K562 (cell line): Measurements from ENCODE around the gene CRIM1. TPM values are rescaled to one million over a fixed set of nuclear protein-coding genes. Genes with fewer than 3 reads are reported as not detected.

Experiments used
- ATAC-seq: fragments of 200-7000 bp; cut with Tn5 transposase; 3 replicates; pipeline ENCODE4 v1.9.1; 2020; ENCODE audit warnings: moderate library complexity
- BruUV-seq: library from RNA; stranded (reverse); fragments of 400-500 nt; replicated peaks from 2 replicates; lab custom pipeline; 2021; lab: Mats Ljungman, UMichigan
- CTCF ChIA-PET: fragments of 300-600 bp; formaldehyde crosslinking; extraction: SDS; loops from one replicate; lab custom pipeline; 2021; ENCODE audit warnings: low intra/inter-chr PET ratio; lab: Yijun Ruan, JAX
- POLR2A ChIA-PET: fragments of 300-600, 350-650 bp; sonication (Branson Sonifier 250); formaldehyde crosslinking; extraction: SDS; loops from one replicate; lab custom pipeline; 2021; ENCODE audit warnings: antibody characterized with exemption, inconsistent platforms; lab: Yijun Ruan, JAX
- DNase-seq, 4 experiments: peaks; one replicate each; pipeline versions ENCODE4 v3.0.0 to v3.0.0-alpha.2; 2011 to 2018; ENCODE audit warnings: low spot score in 3 of 4, mixed read lengths in 3 of 4; ENCODE audit errors: extremely low read depth in 1 of 4
- FAIRE-seq: peaks from 2 replicates; lab custom pipeline; 2011; peaks lifted over from hg19 to GRCh38; lab: Jason Lieb, UNC
- H2AFZ ChIP-seq: 2 replicates; pipeline ENCODE4 v1.6.0; 2011; ENCODE audit warnings: low read depth, low read length, control low read depth, inconsistent platforms
- H3K27ac ChIP-seq: fragments of 200-600 bp; 3 replicates; pipeline ENCODE4 v1.8.0; 2011; ENCODE audit warnings: low read depth, mild to moderate bottlenecking, control low read depth, inconsistent platforms, low read length, moderate library complexity, mixed read lengths; ENCODE audit errors: extremely low read depth
- H3K27me3 ChIP-seq, 2 experiments: fragments of 300-600 bp in 1 of 2; 2 replicates in 1 of 2; 3 replicates in 1 of 2; pipeline versions ENCODE4 v1.6.0 to v1.8.0; 2011; ENCODE audit warnings: inconsistent platforms in 2 of 2, low read length in 2 of 2, mild to moderate bottlenecking in 1 of 2, mixed read lengths in 1 of 2, moderate library complexity in 1 of 2; ENCODE audit not compliant: control insufficient read depth in 2 of 2, insufficient read depth in 2 of 2
- H3K36me3 ChIP-seq: fragments of 300-600 bp; 3 replicates; pipeline ENCODE4 v1.8.0; 2011; ENCODE audit warnings: mild to moderate bottlenecking, low read length, inconsistent platforms; ENCODE audit not compliant: control insufficient read depth, insufficient read depth
- H3K4me1 ChIP-seq, 2 experiments: fragments of 200-600 bp in 1 of 2; replicated peaks in 1 of 2; 2 replicates in 1 of 2; 3 replicates in 1 of 2; pipeline versions ENCODE4 v1.5.1 to v1.8.0; 2011; ENCODE audit warnings: inconsistent platforms in 2 of 2, low read length in 2 of 2, mild to moderate bottlenecking in 1 of 2, mixed read lengths in 1 of 2, moderate library complexity in 1 of 2; ENCODE audit not compliant: control insufficient read depth in 2 of 2, insufficient read depth in 2 of 2
- H3K4me2 ChIP-seq: 2 replicates; pipeline ENCODE4 v1.6.1; 2011; ENCODE audit warnings: low read length, control low read depth, inconsistent platforms, mixed read lengths; ENCODE audit not compliant: insufficient read depth
- H3K4me3 ChIP-seq: fragments of 200-600 bp; sonication (generic), shearing (Covaris generic); 2 replicates; pipeline ENCODE4 v1.5.1; 2016; ENCODE audit warnings: control low read depth, inconsistent platforms
- H3K79me2 ChIP-seq: fragments of 200-600 bp; 3 replicates; pipeline ENCODE4 v1.8.0; 2011; ENCODE audit warnings: low read length, inconsistent platforms; ENCODE audit not compliant: control insufficient read depth, insufficient read depth
- H3K9ac ChIP-seq, 2 experiments: 2 replicates each; pipeline versions ENCODE4 v1.6.0 to v1.6.1; 2011; ENCODE audit warnings: low read depth in 2 of 2, low read length in 2 of 2, control low read depth in 1 of 2, inconsistent platforms in 1 of 2, mild to moderate bottlenecking in 1 of 2, mixed read lengths in 1 of 2; ENCODE audit not compliant: insufficient read depth in 1 of 2
- H3K9me1 ChIP-seq: one replicate; pipeline ENCODE4 v1.6.0; 2011; ENCODE audit warnings: inconsistent platforms, mild to moderate bottlenecking, low read length, moderate library complexity; ENCODE audit not compliant: control insufficient read depth, insufficient read depth
- H3K9me3 ChIP-seq: replicated peaks from 2 replicates; pipeline ENCODE4 v1.5.1; 2011; ENCODE audit warnings: low read depth, low read length, inconsistent platforms; ENCODE audit not compliant: control insufficient read depth, insufficient read depth
- H4K20me1 ChIP-seq: replicated peaks from 2 replicates; pipeline ENCODE4 v1.6.1; 2011; ENCODE audit warnings: low read length, inconsistent platforms, mixed read lengths; ENCODE audit not compliant: control insufficient read depth, insufficient read depth
- ADNP ChIP-seq: fragments of 200-800 bp; sonication (Bioruptor generic); IDR thresholded peaks from 2 replicates; pipeline ENCODE4 v1.6.1; 2016; ENCODE audit warnings: missing genetic modification characterization, missing compliant biosample characterization
- ARID3B ChIP-seq: fragments of 250-450 bp; sonication (Bioruptor Pico); IDR thresholded peaks from 2 replicates; pipeline ENCODE4 v1.4.0; 2020; ENCODE audit warnings: borderline replicate concordance
- CHCHD3 ChIP-seq: fragments of 250-450 bp; sonication (Bioruptor Pico); IDR thresholded peaks from 2 replicates; pipeline ENCODE4 v2.1.2; 2022; ENCODE audit warnings: mild to moderate bottlenecking
- FOSL1 ChIP-seq: fragments of 200-800 bp; sonication (Bioruptor generic); conservative IDR thresholded peaks from 2 replicates; pipeline ENCODE4 v1.6.1; 2016; ENCODE audit warnings: missing genetic modification characterization, missing compliant biosample characterization
- FOXA3 ChIP-seq, 2 experiments: fragments of 450-650 bp in 1 of 2; sonication (generic) in 1 of 2; formaldehyde crosslinking; IDR thresholded peaks in 1 of 2; conservative IDR thresholded peaks in 1 of 2; 2 replicates each; pipeline versions ENCODE4 v1.4.0 to v1.8.0; 2020 to 2022; ENCODE audit warnings: mild to moderate bottlenecking in 2 of 2, missing genetic modification reagents in 1 of 2
- FUS ChIP-seq: fragments of 200-400 bp; formaldehyde crosslinking; optimal IDR thresholded peaks from 2 replicates; pipeline ENCODE3; 2017; ENCODE audit warnings: low read depth, low read length
- MBD2 ChIP-seq: sonication (generic); IDR thresholded peaks from 2 replicates; pipeline ENCODE4 v1.6.1; 2016; ENCODE audit warnings: low read depth, borderline replicate concordance
- MTA2 ChIP-seq: fragments of 450-650 bp; IDR thresholded peaks from 2 replicates; pipeline ENCODE4 v1.6.1; 2016; ENCODE audit warnings: low read depth
- NR4A1 ChIP-seq, 2 experiments: fragments of 250-450 bp in 1 of 2; fragments of 450-650 bp in 1 of 2; sonication (Bioruptor Pico) in 1 of 2; IDR thresholded peaks; 2 replicates each; pipeline versions ENCODE4 v1.4.0 to v1.6.1; 2016 to 2020; ENCODE audit warnings: mild to moderate bottlenecking in 2 of 2, missing compliant biosample characterization in 1 of 2, missing genetic modification characterization in 1 of 2, moderate library complexity in 1 of 2
- PHB2 ChIP-seq: fragments of 450-650 bp; IDR thresholded peaks from 2 replicates; pipeline ENCODE4 v1.6.1; 2017; ENCODE audit warnings: low read depth
- SMAD2 ChIP-seq: fragments of 150-350 bp; IDR thresholded peaks from 2 replicates; pipeline ENCODE4 v1.6.1; 2014; ENCODE audit warnings: low read depth, mild to moderate bottlenecking, low read length
- SRSF3 ChIP-seq: fragments of 200-400 bp; formaldehyde crosslinking; IDR thresholded peaks from 2 replicates; pipeline ENCODE4 v1.6.1; 2016; ENCODE audit warnings: mild to moderate bottlenecking, low read length, moderate library complexity; ENCODE audit not compliant: insufficient read depth
- STAG1 ChIP-seq: sonication (generic); formaldehyde crosslinking; IDR thresholded peaks from 2 replicates; pipeline ENCODE4 v1.5.0; 2020; ENCODE audit warnings: missing genetic modification reagents, borderline replicate concordance
- TEAD1 ChIP-seq, 2 experiments: fragments of 450-650 bp in 1 of 2; sonication (generic) in 1 of 2; formaldehyde crosslinking; IDR thresholded peaks; 2 replicates each; pipeline versions ENCODE4 v1.4.0 to v1.8.0; 2020 to 2022; ENCODE audit warnings: mild to moderate bottlenecking in 2 of 2, missing genetic modification reagents in 1 of 2
- ZNF121 ChIP-seq: sonication (generic); formaldehyde crosslinking; conservative IDR thresholded peaks from 2 replicates; pipeline ENCODE4 v1.8.0; 2022; ENCODE audit warnings: missing genetic modification reagents
- ZNF224 ChIP-seq: sonication (generic); formaldehyde crosslinking; IDR thresholded peaks from 2 replicates; pipeline ENCODE4 v1.8.0; 2022; ENCODE audit warnings: mild to moderate bottlenecking, missing genetic modification reagents
- ZNF3 ChIP-seq: fragments of 250-450 bp; sonication (Bioruptor Pico); IDR thresholded peaks from 2 replicates; pipeline ENCODE4 v1.5.0; 2021; ENCODE audit warnings: mild to moderate bottlenecking, moderate library complexity
- ZNF347 ChIP-seq: fragments of 450-650 bp; formaldehyde crosslinking; IDR thresholded peaks from 2 replicates; pipeline ENCODE4 v1.4.0; 2020; ENCODE audit warnings: low read depth, mild to moderate bottlenecking, moderate library complexity
- ZNF695 ChIP-seq: fragments of 450-650 bp; formaldehyde crosslinking; IDR thresholded peaks from 2 replicates; pipeline ENCODE4 v1.4.0; 2020; ENCODE audit warnings: mild to moderate bottlenecking, moderate library complexity
- WGBS: fragments of 100-300 bp; shearing (Covaris generic); methylation state at CpG from one replicate; pipeline ENCODE4 v1.1.6; 2016; ENCODE audit warnings: low coverage, mixed read lengths; ENCODE audit not compliant: insufficient coverage; ENCODE audit errors: missing lambda C conversion rate; 5-methylcytosine and 5-hydroxymethylcytosine counted together
- in situ Hi-C: fragments of 300-500 bp; cut with MboI; formaldehyde crosslinking; loops from 4 replicates; pipeline ENCODE4 v1.15.0; 2018; ENCODE audit warnings: inconsistent platforms, mixed read lengths
- intact Hi-C: fragments of 100-400 bp; cut with micrococcal nuclease; formaldehyde crosslinking; loops from 2 replicates; pipeline ENCODE4 v1.14.2; 2022
- polyA plus RNA-seq, 8 experiments: library from polyadenylated mRNA; depleted of rRNA in 4 of 8; stranded (reverse) in 5 of 8; unstranded in 3 of 8; fragments of >200 nt; fragmentation: Nextera tagmentation in 2 of 8; fragmentation: Illumina TruSeq in 1 of 8; extraction: Ambion mirVana in 2 of 8; extraction: Trizol in 1 of 8; gene quantifications; 2 replicates each; pipeline versions ENCODE4 v1.2.1 to v1.2.3, GENCODE V29; 2011 to 2014; ENCODE audit warnings: inconsistent platforms in 1 of 8, missing spikeins in 1 of 8
- total RNA-seq, 7 experiments: library from RNA; depleted of rRNA in 6 of 7; stranded (reverse); fragments of >200 nt in 6 of 7; fragmentation: Illumina TruSeq in 2 of 7; extraction: Trizol in 2 of 7; gene quantifications; 2 replicates each; pipeline versions ENCODE4 v1.2.1 to v1.2.3, GENCODE V29; 2011 to 2021; ENCODE audit warnings: low replicate concordance in 1 of 7

The CRIM1 gene
- total and polyA plus RNA-seq, 9 of the 15 experiments (the other 6 are each of a cell fraction or from before 2014, with no cell fraction given) = 0.01 to 0.36 (median 0.06) TPM; not detected in 1

GRCh38 chr2:36559221-36559942 is 203.8 kb downstream of the CRIM1 start:
- Histone ChIP-seq H2AFZ (no peak overlapping the region), H3K4me2 (no peak overlapping the region), H3K27ac (no peak overlapping the region), H3K4me1 (no peaks in the 10 kb centered on the region), H3K9me1 (no peaks in the 10 kb centered on the region), H4K20me1 (no peaks in the 10 kb centered on the region)
- in situ Hi-C loops = no loop called here
- BruUV-seq = no TSS peak
- intact Hi-C loops = no loop called here
- no peak for DNase-seq
- no peak for FAIRE-seq
- TF ChIP-seq ZNF695 (CRISPR knock-in tag) (no peak), FOSL1 (tag) (no peak), ZNF224 (CRISPR knock-in tag) (no peak), FUS (no peak), ZNF347 (CRISPR knock-in tag) (no peak), ARID3B (CRISPR knock-in tag) (no peak), FOXA3 (CRISPR knock-in tag; conservative IDR thresholded peaks at IDR 0.05 in 1 of 2, IDR thresholded peaks at IDR 0.05 in 1 of 2) (no peak), TEAD1 (CRISPR knock-in tag; IDR thresholded peaks at IDR 0.05) (no peak), CHCHD3 (CRISPR knock-in tag) (no peak), PHB2 (no peak), ZNF121 (CRISPR knock-in tag) (no peak), STAG1 (CRISPR knock-in tag) (no peak), ZNF3 (CRISPR knock-in tag) (no peak), SRSF3 (no peak), MBD2 (no peak), SMAD2 (no peak), MTA2 (no peak), NR4A1 (CRISPR knock-in tag; IDR thresholded peaks at IDR 0.05) (no peak), NR4A1 (tag; IDR thresholded peaks at IDR 0.05) (no peak), ADNP (tag) (no peak)
- TF ChIP-seq, all 486 proteins: peak for 0
- Histone ChIP-seq H3K9me3 (no peaks in the 10 kb centered on the region), H3K36me3 (peaks cover 6% of the 10 kb centered on the region; the same call in 1 of the 3 replicates), H3K27me3 (no peaks in the 10 kb centered on the region), H3K9ac (no peak overlapping the region), H3K4me3 (no peak overlapping the region), H3K79me2 (no peaks in the 10 kb centered on the region)
- 84% methylated on average over 11 of the region's 11 CpGs for WGBS
- ChIA-PET POLR2A (interaction anchor here (1.3 kb wide), 1 partner anchor 10 kb away, joined by 4 read pairs; no protein-coding TSS in a partner anchor), CTCF (no interaction called here)
- ATAC-seq = no peak
